NT2/D1 (cell line): ENCODE data around the gene ETV5.

Source experiments
- SUZ12 ChIP-seq: IDR thresholded peaks from 2 replicates; pipeline ENCODE4 v1.6.1; 2011; ENCODE audit not compliant: insufficient read length, insufficient read depth; ENCODE audit errors: extremely low read depth
- ZNF274 ChIP-seq: IDR thresholded peaks from 2 replicates; pipeline ENCODE4 v1.6.1; 2011; ENCODE audit warnings: mild to moderate bottlenecking, low read depth, low read length

DNA sequence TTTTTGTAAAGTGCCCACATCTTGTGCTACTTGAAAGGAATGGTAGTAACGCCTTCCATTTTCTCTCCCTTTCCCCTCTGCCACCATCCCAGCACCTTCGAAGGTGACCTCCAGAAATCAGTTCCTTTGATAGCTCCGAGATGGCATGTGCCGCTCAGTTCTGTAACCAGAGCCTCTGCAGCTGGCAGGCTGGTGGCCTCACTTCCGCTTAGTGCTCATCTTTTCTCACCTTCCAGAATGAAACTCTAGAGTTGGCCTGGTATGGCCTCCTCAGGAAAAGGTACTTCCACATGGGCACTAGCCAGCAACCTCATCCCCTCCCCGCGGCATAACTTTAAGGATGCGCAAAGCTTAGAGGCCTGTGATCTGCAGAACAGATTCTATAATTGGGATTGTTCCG is 38.8 kb downstream of the ETV5 start:
- no peak for TF ChIP-seq SUZ12
- no peak for TF ChIP-seq ZNF274
